ENCODE measurements around the gene CNOT6.

GRCh38 chr5:180620014-180620413, 125.8 kb downstream of the CNOT6 start:
- no peak for TF ChIP-seq CTCF (conservative IDR thresholded peaks at IDR 0.05)
- no peak for TF ChIP-seq EZH2 (IDR thresholded peaks at IDR 0.05; ENCODE audit: low read depth)
